SK-N-SH (cell line): Measurements from ENCODE around the gene NUMA1. TPM values are rescaled to one million over a fixed set of nuclear protein-coding genes. Genes with fewer than 3 reads are reported as not detected.

Source experiments
- CTCF ChIA-PET: fragments of 300-600, 350-600 bp; formaldehyde crosslinking; extraction: SDS; loops from one replicate; lab custom pipeline; 2021; lab: Yijun Ruan, JAX
- POLR2A ChIA-PET: fragments of 350-600 bp; sonication (Branson Sonifier 250); formaldehyde crosslinking; extraction: SDS; loops from one replicate; lab custom pipeline; 2020; ENCODE audit warnings: antibody characterized with exemption, inconsistent platforms; lab: Yijun Ruan, JAX
- DNase-seq: peaks from one replicate; pipeline ENCODE4 v3.0.0; 2012
- H2AFZ ChIP-seq: fragments of 200-600 bp; sonication (generic); 2 replicates; pipeline ENCODE4 v1.8.1; 2016; ENCODE audit warnings: antibody characterized with exemption, mild to moderate bottlenecking, low read depth
- H3F3A ChIP-seq: fragments of 200-600 bp; sonication (generic); replicated peaks from 2 replicates; pipeline ENCODE3; 2016; ENCODE audit warnings: antibody characterized with exemption, mild to moderate bottlenecking; ENCODE audit not compliant: insufficient read depth
- H3K27ac ChIP-seq, 2 experiments: fragments of 200-500 bp in 1 of 2; fragments of 200-600 bp in 1 of 2; sonication (Bioruptor generic) in 1 of 2; sonication (generic), shearing (Covaris generic) in 1 of 2; 2 replicates each; pipeline versions ENCODE4 v1.5.1 to v1.6.1; 2014 to 2016; ENCODE audit warnings: low read depth in 2 of 2, inconsistent platforms in 1 of 2, low read length in 1 of 2, mild to moderate bottlenecking in 1 of 2, mixed read lengths in 1 of 2
- H3K27me3 ChIP-seq: fragments of 200-600 bp; sonication (generic), shearing (Covaris generic); 2 replicates; pipeline ENCODE4 v1.6.1; 2016; ENCODE audit warnings: mixed run types; ENCODE audit not compliant: insufficient read depth
- H3K36me3 ChIP-seq, 2 experiments: fragments of 200-500 bp in 1 of 2; fragments of 200-600 bp in 1 of 2; sonication (Bioruptor generic) in 1 of 2; sonication (generic) in 1 of 2; replicated peaks in 1 of 2; 2 replicates each; pipeline versions ENCODE3 to v1.5.1; 2014 to 2016; ENCODE audit warnings: low read length in 1 of 2, mild to moderate bottlenecking in 1 of 2; ENCODE audit not compliant: insufficient read depth in 2 of 2, control insufficient read depth in 1 of 2
- H3K4me1 ChIP-seq, 2 experiments: fragments of 200-500 bp in 1 of 2; fragments of 200-600 bp in 1 of 2; sonication (Bioruptor generic) in 1 of 2; sonication (generic), shearing (Covaris generic) in 1 of 2; 2 replicates each; pipeline versions ENCODE4 v1.5.1 to v1.6.1; 2014 to 2016; ENCODE audit warnings: low read depth in 1 of 2, low read length in 1 of 2, mixed run types in 1 of 2; ENCODE audit not compliant: insufficient read depth in 2 of 2, control insufficient read depth in 1 of 2
- H3K4me2 ChIP-seq: fragments of 200-600 bp; sonication (generic), shearing (Covaris generic); 2 replicates; pipeline ENCODE4 v1.6.1; 2017; ENCODE audit warnings: mixed run types
- H3K4me3 ChIP-seq, 2 experiments: fragments of 200-500 bp in 1 of 2; fragments of 200-600 bp in 1 of 2; sonication (Bioruptor generic) in 1 of 2; sonication (generic), shearing (Covaris generic) in 1 of 2; 2 replicates each; pipeline versions ENCODE4 v1.5.1 to v1.8.1; 2014 to 2016; ENCODE audit warnings: low read depth in 2 of 2, inconsistent platforms in 1 of 2, low read length in 1 of 2, mild to moderate bottlenecking in 1 of 2, mixed read lengths in 1 of 2, moderate library complexity in 1 of 2
- H3K79me2 ChIP-seq: fragments of 200-600 bp; sonication (generic); 2 replicates; pipeline ENCODE4 v1.8.1; 2017; ENCODE audit warnings: mild to moderate bottlenecking; ENCODE audit not compliant: insufficient read depth
- H3K9ac ChIP-seq: fragments of 200-600 bp; sonication (generic); 2 replicates; pipeline ENCODE4 v1.6.1; 2017; ENCODE audit warnings: mixed run types
- H3K9me2 ChIP-seq: fragments of 200-600 bp; sonication (generic); 2 replicates; pipeline ENCODE4 v1.6.1; 2017; ENCODE audit warnings: mixed run types
- H3K9me3 ChIP-seq: fragments of 200-600 bp; sonication (generic); 2 replicates; pipeline ENCODE4 v1.6.1; 2017; ENCODE audit warnings: mixed run types, mild to moderate bottlenecking, moderate library complexity
- H4K20me1 ChIP-seq: fragments of 200-600 bp; sonication (generic); 2 replicates; pipeline ENCODE4 v1.6.1; 2017; ENCODE audit warnings: mild to moderate bottlenecking, mixed run types; ENCODE audit not compliant: insufficient read depth
- CHD2 ChIP-seq: fragments of 150-350 bp; IDR thresholded peaks from 2 replicates; pipeline ENCODE4 v1.6.1; 2018; ENCODE audit warnings: low read length; ENCODE audit not compliant: partially characterized antibody
- EZH2phosphoT487 ChIP-seq: fragments of 200-600 bp; sonication (generic); IDR thresholded peaks from 2 replicates; pipeline ENCODE4 v1.6.1; 2017; ENCODE audit warnings: low read depth, mixed run types, mild to moderate bottlenecking, antibody characterized with exemption, moderate library complexity, borderline replicate concordance
- FOXJ3 ChIP-seq: sonication (generic); formaldehyde crosslinking; IDR thresholded peaks from 2 replicates; pipeline ENCODE4 v1.5.1; 2020; ENCODE audit warnings: mild to moderate bottlenecking, missing genetic modification reagents
- GABPA ChIP-seq: IDR thresholded peaks from 2 replicates; pipeline ENCODE4 v1.4.0; 2012; ENCODE audit warnings: low read depth, mild to moderate bottlenecking
- GATA2 ChIP-seq: sonication (generic); formaldehyde crosslinking; IDR thresholded peaks from 2 replicates; pipeline ENCODE4 v1.5.0; 2020; ENCODE audit warnings: mild to moderate bottlenecking, missing genetic modification reagents
- MAX ChIP-seq: IDR thresholded peaks from 2 replicates; pipeline ENCODE4 v1.4.0; 2012; ENCODE audit warnings: low read depth
- MXI1 ChIP-seq: IDR thresholded peaks from 2 replicates; pipeline ENCODE4 v1.6.1; 2012; ENCODE audit warnings: mild to moderate bottlenecking, low read depth, low read length, improper control_type of control experiment
- PBX3 ChIP-seq: IDR thresholded peaks from 2 replicates; pipeline ENCODE4; 2012
- POLR2AphosphoS5 ChIP-seq: IDR thresholded peaks from 2 replicates; pipeline ENCODE4 v1.6.1; 2012; ENCODE audit warnings: low read depth, low read length
- RAD21 ChIP-seq: IDR thresholded peaks from 2 replicates; pipeline ENCODE4 v1.6.1; 2012; ENCODE audit warnings: mild to moderate bottlenecking, low read length
- RCOR1 ChIP-seq: fragments of 150-350 bp; IDR thresholded peaks from 2 replicates; pipeline ENCODE4 v1.6.1; 2017; ENCODE audit warnings: antibody characterized with exemption, low read length
- RFX5 ChIP-seq: IDR thresholded peaks from 2 replicates; pipeline ENCODE4 v1.6.1; 2012; ENCODE audit warnings: mild to moderate bottlenecking, improper control_type of control experiment, low read length
- TAF1 ChIP-seq: IDR thresholded peaks from 2 replicates; pipeline ENCODE4 v1.6.1; 2012; ENCODE audit warnings: low read depth, mild to moderate bottlenecking, low read length, moderate library complexity, borderline replicate concordance
- TCF12 ChIP-seq: IDR thresholded peaks from 2 replicates; pipeline ENCODE4 v1.4.0; 2012
- USF2 ChIP-seq: fragments of 150-350 bp; IDR thresholded peaks from 2 replicates; pipeline ENCODE4 v1.6.1; 2017; ENCODE audit warnings: antibody characterized with exemption, low read length, low read depth, borderline replicate concordance
- ZBTB33 ChIP-seq: IDR thresholded peaks from 2 replicates; pipeline ENCODE4 v1.4.0; 2012; ENCODE audit warnings: low read depth, borderline replicate concordance
- WGBS: methylation state at CpG from one replicate; pipeline ENCODE4 v1.1.6; 2017; ENCODE audit warnings: low lambda C conversion rate; 5-methylcytosine and 5-hydroxymethylcytosine counted together
- polyA plus RNA-seq, 3 experiments: library from polyadenylated mRNA; depleted of rRNA; stranded (reverse); fragments of >200 nt; gene quantifications; 2 replicates each; pipeline ENCODE4 v1.2.3, GENCODE V29; 2012
- TF ChIP-seq, protein P1 (sequence below): fragments of 200-600 bp; sonication (generic); IDR thresholded peaks from 2 replicates; pipeline ENCODE4 v1.6.1; 2017; ENCODE audit warnings: antibody characterized with exemption, mild to moderate bottlenecking, moderate library complexity

The NUMA1 gene
- polyA plus RNA-seq, 1 of the 3 experiments (the other 2 are of a cell fraction), result 111 TPM

GRCh38 chr11:72041364-72042063, 38.8 kb downstream of the NUMA1 start (continued):
- TF ChIP-seq EZH2phosphoT487, result no peak
- peak; percentile 52 for TF ChIP-seq CHD2
- TF ChIP-seq USF2, result no peak
- peak; percentile 81 for TF ChIP-seq POLR2AphosphoS5
- peak; percentile 66 for TF ChIP-seq TAF1
- peak; percentile 54; the same call in 1 of the 2 replicates for TF ChIP-seq RFX5
- peak; percentile 89 for TF ChIP-seq GATA2 (CRISPR knock-in tag)
- no peak for TF ChIP-seq PBX3
- no peak; the same call in 1 of the 2 replicates for TF ChIP-seq MAX
- peak; percentile 15; the same call in 1 of the 2 replicates for TF ChIP-seq RAD21

DNA sequence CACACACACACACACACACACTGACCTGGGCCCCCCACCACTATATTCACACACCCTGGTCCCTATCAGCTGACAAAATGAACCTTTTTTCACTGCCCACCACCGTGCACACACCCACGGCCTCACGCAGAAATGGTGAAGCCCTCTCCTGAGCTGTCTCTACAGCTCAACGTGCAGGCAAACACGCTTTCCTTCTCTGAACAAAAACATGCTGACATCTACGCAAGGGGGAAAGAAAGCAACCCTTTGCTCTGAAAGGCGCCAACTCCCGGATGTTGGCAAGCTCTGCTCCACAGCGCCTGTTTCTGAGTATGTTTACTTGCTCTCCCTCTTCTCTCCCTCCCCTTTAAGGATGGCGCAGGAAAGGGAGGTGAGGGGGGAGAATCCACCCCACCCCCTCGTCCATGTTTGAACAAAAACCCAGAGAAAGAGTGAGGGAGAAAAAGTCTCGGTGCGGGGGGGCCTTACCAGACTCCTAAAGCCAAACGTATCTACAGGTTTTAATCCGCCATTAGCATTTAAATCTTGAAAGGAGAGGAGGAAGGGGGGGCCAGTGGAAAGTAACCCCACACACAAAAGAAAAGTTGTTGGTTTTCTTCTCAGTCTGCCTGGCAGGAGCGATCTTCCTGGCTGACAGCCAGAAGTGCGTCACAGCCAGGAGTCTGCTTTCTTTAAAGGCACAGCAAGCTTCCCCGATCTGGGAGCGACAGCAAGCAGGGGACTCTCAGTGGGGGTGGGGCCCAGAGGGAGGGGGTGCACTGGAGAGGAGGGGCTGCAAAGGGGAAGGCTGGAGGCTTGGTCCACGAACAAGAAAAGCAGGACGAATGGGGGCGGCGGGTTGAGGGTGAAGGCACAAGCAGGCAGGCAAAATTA, 39.6 kb downstream of the NUMA1 start:
- DNase-seq, result peak; percentile 75
- H4K20me1 ChIP-seq, result peaks cover 24% of the 10 kb centered on the region
- H3F3A ChIP-seq, result peaks cover 18% of the 10 kb centered on the region
- peak overlapping the region; percentile 91 for H3K4me2 ChIP-seq
- peaks cover 95% of the 10 kb centered on the region for H3K79me2 ChIP-seq
- H3K27ac ChIP-seq, result peak overlapping the region; percentile 97 to 99
- H2AFZ ChIP-seq, result peak overlapping the region; percentile 75
- no peaks in the 10 kb centered on the region for H3K9me2 ChIP-seq
- CTCF ChIA-PET, result interaction anchor here (0.7 to 5.2 kb wide), 6 partner anchors 16 to 1666 kb away, joined by 3 to 30 read pairs (median 7); partner anchors contain the start of gene CLPB
- peaks cover 18 to 45% of the 10 kb centered on the region in 2 experiments for H3K4me1 ChIP-seq
- H3K36me3 ChIP-seq, result peaks cover 5 to 9% of the 10 kb centered on the region in 2 experiments
- peak overlapping the region; percentile 84 for H3K9ac ChIP-seq
- under 1% methylated on average over 23 of the region's 23 CpGs for WGBS
- peak overlapping the region; percentile 64 to 67 for H3K4me3 ChIP-seq
- no peaks in the 10 kb centered on the region for H3K9me3 ChIP-seq
- POLR2A ChIA-PET, result interaction anchor here (0.6 to 4.0 kb wide), 17 partner anchors 10 to 371 kb away, joined by 3 to 21 read pairs (median 3); partner anchors contain the start of genes ANAPC15, LRRC51, NUMA1 and PHOX2A
- no peaks in the 10 kb centered on the region for H3K27me3 ChIP-seq
- TF ChIP-seq RAD21 (no peak), TAF1 (peak; percentile 45; the same call in 1 of the 2 replicates), GABPA (no peak), FOXJ3 (CRISPR knock-in tag) (peak; percentile 55; the same call in 1 of the 2 replicates), ZBTB33 (no peak), RCOR1 (no peak), TCF12 (peak; percentile 69), MXI1 (peak; percentile 87; the same call in 1 of the 2 replicates), EZH2phosphoT487 (no peak)
- TF ChIP-seq, protein P1, sequence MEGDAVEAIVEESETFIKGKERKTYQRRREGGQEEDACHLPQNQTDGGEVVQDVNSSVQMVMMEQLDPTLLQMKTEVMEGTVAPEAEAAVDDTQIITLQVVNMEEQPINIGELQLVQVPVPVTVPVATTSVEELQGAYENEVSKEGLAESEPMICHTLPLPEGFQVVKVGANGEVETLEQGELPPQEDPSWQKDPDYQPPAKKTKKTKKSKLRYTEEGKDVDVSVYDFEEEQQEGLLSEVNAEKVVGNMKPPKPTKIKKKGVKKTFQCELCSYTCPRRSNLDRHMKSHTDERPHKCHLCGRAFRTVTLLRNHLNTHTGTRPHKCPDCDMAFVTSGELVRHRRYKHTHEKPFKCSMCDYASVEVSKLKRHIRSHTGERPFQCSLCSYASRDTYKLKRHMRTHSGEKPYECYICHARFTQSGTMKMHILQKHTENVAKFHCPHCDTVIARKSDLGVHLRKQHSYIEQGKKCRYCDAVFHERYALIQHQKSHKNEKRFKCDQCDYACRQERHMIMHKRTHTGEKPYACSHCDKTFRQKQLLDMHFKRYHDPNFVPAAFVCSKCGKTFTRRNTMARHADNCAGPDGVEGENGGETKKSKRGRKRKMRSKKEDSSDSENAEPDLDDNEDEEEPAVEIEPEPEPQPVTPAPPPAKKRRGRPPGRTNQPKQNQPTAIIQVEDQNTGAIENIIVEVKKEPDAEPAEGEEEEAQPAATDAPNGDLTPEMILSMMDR, result no peak
